ENCODE data around the gene C22orf23.
"Not testable (repeated sequence)": the region's sequence is repeated elsewhere in the genome, so short reads cannot be mapped to it uniquely, and the experiment has no call there.

The C22orf23 gene

DNA sequence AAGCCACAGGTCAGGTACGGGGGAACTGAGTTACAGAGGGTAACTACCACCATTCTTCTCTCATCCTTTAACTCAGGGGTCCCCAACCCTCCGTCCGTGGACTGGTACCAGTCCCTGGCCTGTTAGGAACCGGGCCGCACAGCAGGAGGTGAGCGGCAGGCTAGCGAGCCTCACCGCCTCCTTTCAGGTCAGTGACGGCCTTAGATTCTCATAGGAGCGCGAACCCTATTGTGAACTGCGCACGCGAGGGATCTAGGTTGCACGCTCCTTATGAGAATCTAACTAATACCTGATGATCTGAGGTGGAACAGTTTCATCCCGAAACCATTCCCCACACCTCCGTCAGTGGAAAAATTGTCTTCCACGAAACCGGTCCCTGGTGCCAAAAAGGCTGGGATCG lies 772 bp downstream of the C22orf23 start:
- H3K9me3 Mint-ChIP-seq; H3K27me3 Mint-ChIP-seq; H3K36me3 Mint-ChIP-seq; DNase-seq (ENCODE audit: low spot score in 2 of 2); ATAC-seq (ENCODE audit: low read depth): not testable (repeated sequence)
- Mint-ChIP-seq H3K27ac (peak overlapping the region; percentile 32), H3K4me1 (peaks cover 26% of the 10 kb centered on the region), H3K4me3 (peak overlapping the region; percentile 91)

DNA sequence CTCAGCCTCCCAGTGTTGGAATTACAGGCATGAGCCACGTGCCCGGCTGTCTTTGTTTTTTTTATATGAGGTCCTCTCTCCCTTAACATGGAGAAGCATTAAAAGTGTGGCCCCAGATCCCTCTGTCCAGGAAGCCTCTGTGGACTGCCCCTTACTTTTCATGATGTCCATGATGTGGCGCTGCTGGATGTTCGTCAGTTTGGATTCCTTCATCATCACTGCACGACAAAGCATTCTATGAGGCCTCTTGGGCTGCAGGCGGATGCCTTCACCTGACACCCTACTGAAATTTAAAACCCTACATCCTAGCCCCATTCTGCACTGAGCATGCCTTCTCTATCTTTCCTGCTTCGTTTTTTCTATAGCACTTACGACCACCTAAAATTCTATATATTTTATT lies 2.1 kb downstream of the C22orf23 start:
- Mint-ChIP-seq H3K4me1 (peaks cover 16% of the 10 kb centered on the region), H3K4me3 (no peak overlapping the region), H3K27ac (no peak overlapping the region), H3K9me3 (no peaks in the 10 kb centered on the region), H3K36me3 (no peaks in the 10 kb centered on the region), H3K27me3 (no peaks in the 10 kb centered on the region)
- DNase-seq (ENCODE audit: low spot score in 2 of 2) (no peak), ATAC-seq (ENCODE audit: low read depth) (no peak)

DNA sequence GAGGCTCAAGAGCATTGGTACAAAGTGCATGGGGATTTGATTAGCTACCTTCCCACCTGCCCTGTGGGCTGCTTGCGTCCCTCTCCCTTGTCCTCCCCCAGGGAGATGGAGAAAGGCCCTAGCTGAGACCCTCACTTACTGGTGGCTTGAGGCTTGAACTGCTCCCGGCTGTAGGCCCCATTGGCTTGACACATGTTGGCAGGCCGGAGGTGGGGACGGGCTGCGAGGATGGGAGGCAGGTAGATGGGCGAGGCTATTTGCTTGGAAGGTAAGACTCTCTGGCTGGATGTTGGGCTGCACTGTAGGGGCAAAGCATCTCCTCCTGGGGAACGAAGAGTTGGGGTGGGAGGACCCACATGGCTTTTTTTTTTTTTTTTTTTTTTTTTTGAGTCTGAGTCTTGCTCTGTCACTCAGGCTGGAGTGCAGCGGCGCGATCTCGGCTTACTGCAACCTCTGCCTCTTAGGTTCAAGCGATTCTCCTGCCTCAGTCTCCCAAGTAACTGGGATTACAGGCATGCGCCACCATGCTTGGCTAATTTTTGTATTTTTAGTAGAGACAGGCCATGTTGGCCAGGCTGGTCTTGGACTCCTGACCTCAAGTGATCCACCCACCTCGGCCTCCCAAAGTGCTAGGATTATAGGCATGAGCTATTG lies 6.1 kb downstream of the C22orf23 start:
- not testable (repeated sequence) for H3K27ac Mint-ChIP-seq; H3K4me3 Mint-ChIP-seq; DNase-seq (ENCODE audit: low spot score in 2 of 2); H3K4me1 Mint-ChIP-seq; H3K9me3 Mint-ChIP-seq; ATAC-seq (ENCODE audit: low read depth); H3K27me3 Mint-ChIP-seq; H3K36me3 Mint-ChIP-seq

DNA sequence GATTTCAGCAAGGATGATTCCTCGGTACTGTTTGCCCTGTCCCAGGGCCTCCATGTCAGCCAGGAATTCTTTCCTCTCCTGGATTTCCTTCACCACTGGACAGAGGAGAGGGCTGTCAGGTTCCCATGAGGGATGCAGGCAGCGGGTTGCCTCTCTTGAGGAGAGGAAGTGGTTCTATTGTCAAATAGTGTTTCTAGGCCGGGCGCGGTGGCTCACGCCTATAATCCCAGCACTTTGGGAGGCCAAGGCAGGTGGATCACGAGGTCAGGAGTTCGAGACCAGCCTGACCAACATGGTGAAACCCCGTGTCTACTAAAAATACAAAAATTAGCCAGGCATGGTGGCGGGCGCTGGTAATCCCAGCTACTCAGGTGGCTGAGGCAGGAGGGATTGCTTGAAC lies 9.0 kb downstream of the C22orf23 start:
- DNase-seq (ENCODE audit: low spot score in 2 of 2); H3K36me3 Mint-ChIP-seq; H3K9me3 Mint-ChIP-seq; H3K27me3 Mint-ChIP-seq; H3K4me3 Mint-ChIP-seq; H3K27ac Mint-ChIP-seq; ATAC-seq (ENCODE audit: low read depth); H3K4me1 Mint-ChIP-seq: not testable (repeated sequence)

DNA sequence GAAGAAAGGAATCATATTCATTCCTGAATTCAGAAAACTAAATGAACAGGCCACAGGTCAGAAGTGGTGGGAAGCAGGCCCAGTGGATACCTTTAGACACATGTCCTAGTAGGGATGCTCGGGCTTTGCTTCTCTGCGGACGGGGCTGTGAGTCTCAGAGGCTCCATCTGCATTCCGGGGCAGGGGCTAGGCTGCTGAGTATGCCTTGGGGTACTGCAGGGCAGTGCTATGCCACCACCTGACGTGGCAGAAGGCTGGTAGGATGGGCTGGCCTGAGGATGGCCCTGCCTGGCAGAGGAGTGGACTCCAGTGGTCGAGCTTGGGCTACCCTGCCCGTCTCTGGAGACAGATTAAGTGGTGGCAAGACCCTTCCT lies 9.6 kb downstream of the C22orf23 start:
- no peak for DNase-seq (ENCODE audit: low spot score in 2 of 2)

DNA sequence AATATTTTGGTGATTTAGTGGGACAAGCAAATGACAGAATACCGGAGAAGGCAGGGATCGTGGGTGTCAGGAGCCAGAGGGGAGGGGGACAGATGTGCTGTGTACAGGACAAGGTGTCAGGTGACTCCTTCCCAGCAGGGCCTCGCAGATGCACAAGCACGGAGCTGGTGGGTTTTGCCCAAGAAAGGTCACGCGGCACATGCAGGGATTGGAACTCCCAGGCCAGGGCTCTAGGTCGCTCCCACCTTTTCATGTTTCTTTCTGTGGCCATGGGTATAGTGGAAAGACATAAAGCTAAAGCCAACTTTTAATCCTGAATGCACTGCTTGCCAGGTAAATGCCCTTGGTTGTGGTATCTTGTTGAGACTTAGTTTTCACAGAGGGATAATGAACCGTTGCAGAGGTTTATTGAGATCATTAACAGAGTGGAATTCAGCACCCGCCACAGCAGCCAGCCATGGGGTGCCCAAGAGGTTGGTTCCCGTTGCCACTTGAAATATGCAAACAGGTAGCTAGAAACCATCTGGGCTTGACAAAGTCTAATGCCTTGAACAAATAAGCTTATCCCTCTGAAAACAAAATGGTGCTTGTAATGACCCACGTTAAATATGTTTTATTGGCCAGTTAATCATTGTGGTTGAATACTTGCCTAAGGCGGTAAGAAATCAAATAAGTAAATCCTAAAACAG lies 10.1 kb downstream of the C22orf23 start:
- Mint-ChIP-seq H3K36me3 (peaks cover 8% of the 10 kb centered on the region), H3K9me3 (no peaks in the 10 kb centered on the region), H3K4me3 (no peak overlapping the region), H3K4me1 (no peaks in the 10 kb centered on the region), H3K27ac (no peak overlapping the region), H3K27me3 (no peaks in the 10 kb centered on the region)
- ATAC-seq (ENCODE audit: low read depth) (no peak), DNase-seq (ENCODE audit: low spot score in 2 of 2) (no peak)

More for the DNA sequence above, 9.6 kb downstream of the C22orf23 start:
- no peaks in the 10 kb centered on the region for H3K9me3 Mint-ChIP-seq
- ATAC-seq (ENCODE audit: low read depth): no peak
- peaks cover 8% of the 10 kb centered on the region for H3K36me3 Mint-ChIP-seq
- H3K4me3 Mint-ChIP-seq: no peak overlapping the region
- H3K27me3 Mint-ChIP-seq: no peaks in the 10 kb centered on the region
- H3K27ac Mint-ChIP-seq: no peak overlapping the region
- H3K4me1 Mint-ChIP-seq: no peaks in the 10 kb centered on the region

DNA sequence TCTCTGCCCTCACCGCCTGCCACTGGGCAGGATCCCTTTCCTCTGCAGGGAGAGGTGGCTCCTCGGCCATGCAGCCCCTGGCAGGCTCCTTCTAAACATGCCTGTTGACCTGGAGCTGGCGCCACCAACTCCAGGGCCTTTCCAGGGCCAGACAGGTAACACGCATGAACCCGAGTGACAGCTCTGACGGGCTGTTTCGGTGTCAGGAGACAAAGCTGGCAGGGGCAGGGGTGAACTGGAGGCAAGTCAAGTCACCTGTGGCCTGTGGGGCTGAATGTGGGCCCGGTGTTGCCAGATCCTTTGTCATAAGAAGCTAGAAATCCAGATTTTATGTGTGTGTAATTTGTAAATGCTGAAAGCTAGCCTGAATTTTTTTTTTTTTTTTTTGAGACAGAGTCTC lies 11.3 kb downstream of the C22orf23 start:
- H3K36me3 Mint-ChIP-seq: peaks cover 14% of the 10 kb centered on the region
- no peaks in the 10 kb centered on the region for H3K4me1 Mint-ChIP-seq
- DNase-seq (ENCODE audit: low spot score in 2 of 2) (no peak), ATAC-seq (ENCODE audit: low read depth) (no peak)
- H3K27ac Mint-ChIP-seq: peak overlapping the region; percentile 54
- H3K4me3 Mint-ChIP-seq: no peak overlapping the region
- H3K27me3 Mint-ChIP-seq: no peaks in the 10 kb centered on the region
- H3K9me3 Mint-ChIP-seq: no peaks in the 10 kb centered on the region

DNA sequence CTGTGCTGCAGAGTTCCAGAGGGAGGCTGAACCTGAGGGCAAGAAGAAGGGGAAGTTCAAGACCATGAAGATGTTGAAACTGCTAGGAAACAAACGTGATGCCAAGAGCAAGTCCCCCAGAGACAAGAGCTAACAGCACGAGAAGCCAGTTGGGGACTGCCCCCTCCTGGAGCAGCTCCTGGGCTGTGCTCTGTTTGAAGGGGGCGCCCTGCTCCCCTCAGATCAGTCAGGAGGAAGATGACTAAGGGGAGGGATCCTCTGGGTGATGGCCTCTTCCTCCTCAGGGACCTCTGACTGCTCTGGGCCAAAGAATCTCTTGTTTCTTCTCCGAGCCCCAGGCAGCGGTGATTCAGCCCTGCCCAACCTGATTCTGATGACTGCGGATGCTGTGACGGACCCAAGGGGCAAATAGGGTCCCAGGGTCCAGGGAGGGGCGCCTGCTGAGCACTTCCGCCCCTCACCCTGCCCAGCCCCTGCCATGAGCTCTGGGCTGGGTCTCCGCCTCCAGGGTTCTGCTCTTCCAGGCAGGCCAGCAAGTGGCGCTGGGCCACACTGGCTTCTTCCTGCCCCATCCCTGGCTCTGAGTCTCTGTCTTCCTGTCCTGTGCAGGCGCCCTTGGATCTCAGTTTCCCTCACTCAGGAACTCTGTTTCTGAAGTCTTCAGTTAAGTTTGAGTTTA lies 12.6 kb downstream of the C22orf23 start:
- Mint-ChIP-seq H3K36me3 (peaks cover 17% of the 10 kb centered on the region), H3K4me1 (no peaks in the 10 kb centered on the region), H3K27me3 (no peaks in the 10 kb centered on the region), H3K4me3 (no peak overlapping the region), H3K27ac (no peak overlapping the region), H3K9me3 (no peaks in the 10 kb centered on the region)
- DNase-seq (ENCODE audit: low spot score in 2 of 2) (no peak), ATAC-seq (ENCODE audit: low read depth) (no peak)

DNA sequence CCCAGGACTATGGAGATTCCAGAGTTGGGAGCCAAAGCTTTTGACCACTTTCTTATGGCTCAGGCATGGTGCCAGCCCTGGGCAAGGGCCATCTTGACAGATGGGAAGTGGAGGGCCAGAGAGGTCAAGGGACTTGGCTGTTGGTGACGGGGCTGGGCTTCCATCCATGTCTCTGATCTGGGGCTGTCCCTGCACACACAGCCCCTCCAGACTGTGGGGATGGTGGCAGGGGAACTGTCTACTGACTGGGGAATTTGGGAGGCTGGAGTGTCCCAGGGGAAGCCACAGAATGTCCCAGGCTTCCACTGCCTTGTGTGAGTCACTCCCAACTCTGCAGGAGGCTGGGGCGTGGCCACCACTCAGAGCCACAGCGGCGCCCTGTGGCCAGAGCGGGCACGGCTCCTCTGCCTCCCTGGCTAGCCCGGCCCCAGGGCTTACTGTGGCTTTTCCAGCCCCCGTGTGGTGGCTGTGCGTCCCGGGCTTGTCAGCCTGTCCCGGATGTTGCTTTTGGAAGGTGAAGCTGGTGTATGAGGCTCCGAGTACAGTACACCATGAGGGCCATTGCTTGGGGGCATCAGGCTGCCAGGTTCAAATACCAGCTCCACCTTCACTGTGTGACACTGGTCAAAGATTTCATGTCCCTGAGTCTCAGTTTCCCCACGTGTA lies 19.6 kb downstream of the C22orf23 start:
- H3K4me3 Mint-ChIP-seq: no peak overlapping the region
- no peaks in the 10 kb centered on the region for H3K27me3 Mint-ChIP-seq
- peaks cover 12% of the 10 kb centered on the region for H3K4me1 Mint-ChIP-seq
- ATAC-seq (ENCODE audit: low read depth): peak; percentile 99
- H3K27ac Mint-ChIP-seq: no peak overlapping the region
- H3K36me3 Mint-ChIP-seq: peaks cover 14% of the 10 kb centered on the region
- DNase-seq (ENCODE audit: low spot score in 2 of 2): peak; percentile 69 to 83
- no peaks in the 10 kb centered on the region for H3K9me3 Mint-ChIP-seq

DNA sequence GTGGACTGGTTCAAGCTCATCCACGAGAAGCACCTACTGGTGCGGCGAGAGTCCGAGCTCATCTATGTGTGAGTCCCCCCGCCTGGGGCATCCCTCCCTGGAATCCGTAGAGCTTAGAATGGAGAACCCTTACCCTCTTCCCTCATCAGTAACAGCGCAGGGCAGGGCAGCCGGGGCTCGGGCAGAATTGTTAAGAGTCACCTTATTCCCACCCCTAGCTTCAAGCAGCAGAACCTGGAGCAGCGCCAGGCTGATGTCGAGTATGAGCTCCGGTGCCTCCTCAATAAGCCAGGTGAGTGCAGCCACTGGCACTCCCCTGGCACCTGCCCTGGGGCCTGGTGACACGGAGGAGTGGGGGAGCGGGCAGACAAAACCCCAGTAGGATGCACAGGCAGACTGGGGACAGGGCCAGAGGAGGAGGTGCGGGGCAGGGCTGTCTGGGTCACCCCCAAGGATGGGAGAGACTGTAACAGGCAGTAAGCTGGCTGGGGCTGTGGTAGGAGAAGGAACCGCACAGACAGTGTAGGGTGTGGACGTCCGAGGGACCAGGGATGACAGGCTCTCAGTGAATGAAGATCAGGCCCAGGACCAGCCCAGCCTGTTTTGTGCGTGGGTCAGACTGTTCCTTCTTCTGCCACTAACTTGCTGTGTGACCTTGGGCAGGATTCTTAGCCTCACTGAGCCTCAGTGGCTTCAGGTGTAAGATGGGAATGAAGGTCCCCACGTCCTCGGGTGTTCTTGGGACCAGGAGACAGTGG lies 20.4 kb downstream of the C22orf23 start:
- H3K27ac Mint-ChIP-seq: no peak overlapping the region
- ATAC-seq (ENCODE audit: low read depth) (no peak), DNase-seq (ENCODE audit: low spot score in 2 of 2) (no peak)

DNA sequence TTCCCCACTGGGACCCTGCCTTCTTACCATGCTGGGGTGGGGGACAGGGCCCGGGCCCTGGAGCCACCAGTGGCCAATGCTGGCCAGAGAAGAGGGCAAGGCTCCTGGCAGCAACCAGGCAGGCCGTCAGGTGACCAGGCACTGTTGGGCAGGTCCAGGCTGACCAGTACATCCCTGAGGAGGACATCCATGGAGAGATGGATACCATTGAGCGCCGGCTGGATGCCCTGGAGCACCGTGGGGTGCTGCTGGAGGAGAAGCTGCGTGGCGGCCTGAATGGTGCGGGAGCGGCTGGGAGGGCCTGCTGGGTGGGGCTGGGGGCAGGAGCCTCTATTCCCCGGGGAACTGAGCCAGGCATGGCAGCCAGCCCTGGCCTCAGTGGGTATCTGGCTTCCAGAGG lies 21.0 kb downstream of the C22orf23 start:
- Mint-ChIP-seq H3K27me3 (no peaks in the 10 kb centered on the region), H3K4me3 (no peak overlapping the region), H3K27ac (no peak overlapping the region), H3K9me3 (no peaks in the 10 kb centered on the region), H3K36me3 (peaks cover 13% of the 10 kb centered on the region), H3K4me1 (peaks cover 15% of the 10 kb centered on the region)
- ATAC-seq (ENCODE audit: low read depth): no peak
- no peak for DNase-seq (ENCODE audit: low spot score in 2 of 2)

More for the DNA sequence above, 20.4 kb downstream of the C22orf23 start:
- H3K9me3 Mint-ChIP-seq: no peaks in the 10 kb centered on the region
- peaks cover 15% of the 10 kb centered on the region for H3K4me1 Mint-ChIP-seq
- peaks cover 18% of the 10 kb centered on the region for H3K36me3 Mint-ChIP-seq
- no peaks in the 10 kb centered on the region for H3K27me3 Mint-ChIP-seq
- H3K4me3 Mint-ChIP-seq: no peak overlapping the region

DNA sequence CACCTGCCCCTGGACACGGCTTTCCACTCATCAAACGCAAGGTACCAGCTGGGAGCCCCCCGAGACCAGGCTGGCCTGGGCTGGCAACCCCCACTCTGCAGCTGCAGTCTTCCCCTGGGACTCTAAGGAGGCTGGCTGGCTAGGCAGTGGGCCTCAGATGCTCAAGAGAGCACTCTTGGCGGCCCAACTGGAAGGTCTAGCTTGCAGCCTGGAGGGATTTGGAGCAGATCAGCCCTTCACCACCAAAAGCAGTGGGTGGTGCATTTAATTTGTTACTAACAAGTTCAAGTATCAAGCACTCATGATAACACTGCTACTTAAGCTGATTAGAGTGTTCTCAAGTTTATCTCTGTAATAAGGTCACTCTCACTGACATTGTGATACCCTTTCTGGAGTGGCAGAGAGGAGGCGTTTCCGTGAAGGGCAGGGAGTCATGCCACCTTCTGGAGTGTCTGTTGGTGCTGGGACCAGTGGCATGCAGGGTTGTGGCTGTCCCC lies 21.5 kb downstream of the C22orf23 start:
- no peaks in the 10 kb centered on the region for H3K27me3 Mint-ChIP-seq
- peaks cover 15% of the 10 kb centered on the region for H3K4me1 Mint-ChIP-seq
- no peaks in the 10 kb centered on the region for H3K9me3 Mint-ChIP-seq

DNA sequence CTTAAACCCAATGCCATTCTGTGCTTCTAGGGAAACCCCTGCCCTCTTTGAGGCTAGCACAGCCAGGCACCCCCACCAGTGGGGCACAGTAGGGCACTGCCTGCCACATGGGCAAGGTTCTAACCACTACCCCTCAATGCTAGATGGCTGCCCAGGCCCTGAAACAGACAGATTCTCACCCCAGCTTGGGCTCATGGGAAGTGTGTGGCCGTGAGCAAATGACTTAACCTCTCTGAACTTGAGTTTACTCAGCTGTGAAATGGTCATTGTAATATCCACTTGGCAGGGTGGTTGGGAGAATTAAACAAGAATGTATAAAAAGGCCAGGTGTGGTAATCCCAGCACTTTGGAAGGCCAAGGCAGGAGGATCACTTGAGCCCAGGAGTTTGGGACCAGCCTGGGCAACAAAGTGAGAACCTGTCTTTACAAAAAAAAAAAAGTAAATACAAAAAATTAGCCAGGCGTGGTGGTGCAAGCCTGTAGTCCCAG lies 22.4 kb downstream of the C22orf23 start:
- DNase-seq (ENCODE audit: low spot score in 2 of 2) (no peak), ATAC-seq (ENCODE audit: low read depth) (no peak)
- Mint-ChIP-seq H3K36me3 (peaks cover 9% of the 10 kb centered on the region), H3K27ac (no peak overlapping the region), H3K4me1 (peaks cover 15% of the 10 kb centered on the region), H3K4me3 (no peak overlapping the region), H3K9me3 (no peaks in the 10 kb centered on the region), H3K27me3 (no peaks in the 10 kb centered on the region)

More for the DNA sequence above, 21.5 kb downstream of the C22orf23 start:
- DNase-seq (ENCODE audit: low spot score in 2 of 2) (no peak), ATAC-seq (ENCODE audit: low read depth) (no peak)
- Mint-ChIP-seq H3K4me3 (no peak overlapping the region), H3K27ac (peak overlapping the region; percentile 17), H3K36me3 (peaks cover 13% of the 10 kb centered on the region)
